K562 (cell line): Measurements from ENCODE around the gene JPT2. TPM values are rescaled to one million over a fixed set of nuclear protein-coding genes. Genes with fewer than 3 reads are reported as not detected.

Experiments
- CHD2 ChIP-seq: IDR thresholded peaks from 2 replicates; pipeline ENCODE4 v1.6.1; 2011; ENCODE audit warnings: low read depth, low read length
- DMBX1 ChIP-seq: fragments of 250-450 bp; sonication (Bioruptor Pico); IDR thresholded peaks from 2 replicates; pipeline ENCODE4 v1.8.0; 2022; ENCODE audit warnings: inconsistent platforms, mild to moderate bottlenecking, moderate library complexity, borderline replicate concordance
- FOXK2 ChIP-seq, 2 experiments: fragments of 450-650 bp; IDR thresholded peaks in 1 of 2; conservative IDR thresholded peaks in 1 of 2; 2 replicates each; pipeline ENCODE4 v1.6.1; 2016; ENCODE audit warnings: low read depth in 2 of 2, mild to moderate bottlenecking in 1 of 2
- HES1 ChIP-seq: fragments of 450-650 bp; IDR thresholded peaks from 2 replicates; pipeline ENCODE4 v1.6.1; 2016; ENCODE audit warnings: low read depth, mild to moderate bottlenecking, moderate library complexity
- IRF9 ChIP-seq: fragments of 450-650 bp; IDR thresholded peaks from 2 replicates; pipeline ENCODE4 v1.6.1; 2016; ENCODE audit warnings: missing biosample characterization, missing genetic modification characterization
- MBD1 ChIP-seq: fragments of 250-450 bp; sonication (Bioruptor Pico); IDR thresholded peaks from 2 replicates; pipeline ENCODE4 v1.8.0; 2022; ENCODE audit warnings: inconsistent platforms
- MTA2 ChIP-seq: fragments of 450-650 bp; IDR thresholded peaks from 2 replicates; pipeline ENCODE4 v1.6.1; 2016; ENCODE audit warnings: low read depth
- MTA3 ChIP-seq: fragments of 450-650 bp; formaldehyde crosslinking; IDR thresholded peaks from 2 replicates; pipeline ENCODE4 v1.6.1; 2017; ENCODE audit warnings: mild to moderate bottlenecking, borderline replicate concordance
- MTF1 ChIP-seq: fragments of 250-450 bp; sonication (Bioruptor Pico); IDR thresholded peaks from 2 replicates; pipeline ENCODE4 v1.9.0; 2021; ENCODE audit warnings: moderate library complexity, mild to moderate bottlenecking, inconsistent platforms, borderline replicate concordance
- MXI1 ChIP-seq: IDR thresholded peaks from 2 replicates; pipeline ENCODE4 v1.6.1; 2011; ENCODE audit warnings: low read depth, mild to moderate bottlenecking, improper control_type of control experiment, low read length
- TCF7 ChIP-seq: sonication (generic); IDR thresholded peaks from 2 replicates; pipeline ENCODE4 v1.6.1; 2016; ENCODE audit warnings: antibody characterized with exemption, borderline replicate concordance
- THAP12 ChIP-seq: fragments of 250-450 bp; sonication (Bioruptor Pico); IDR thresholded peaks from 2 replicates; pipeline ENCODE4 v1.9.0; 2021; ENCODE audit warnings: mild to moderate bottlenecking, inconsistent platforms
- UBTF ChIP-seq, 2 experiments: IDR thresholded peaks; 2 replicates each; pipeline ENCODE4 v1.6.1; 2012; ENCODE audit warnings: improper control_type of control experiment in 2 of 2, low read depth in 2 of 2, low read length in 2 of 2, borderline replicate concordance in 1 of 2
- ZBTB26 ChIP-seq: fragments of 450-650 bp; formaldehyde crosslinking; IDR thresholded peaks from 2 replicates; pipeline ENCODE4 v1.4.0; 2022; ENCODE audit warnings: missing genetic modification characterization
- ZBTB43 ChIP-seq: sonication (generic); formaldehyde crosslinking; IDR thresholded peaks from 2 replicates; pipeline ENCODE4 v1.8.0; 2023; ENCODE audit warnings: mild to moderate bottlenecking, missing genetic modification reagents
- ZNF766 ChIP-seq: fragments of 200-800 bp; sonication (Bioruptor generic); conservative IDR thresholded peaks from 2 replicates; pipeline ENCODE4 v1.6.1; 2016; ENCODE audit warnings: missing genetic modification characterization, missing compliant biosample characterization
- polyA plus RNA-seq, 8 experiments: library from polyadenylated mRNA; depleted of rRNA in 4 of 8; stranded (reverse) in 5 of 8; unstranded in 3 of 8; fragments of >200 nt; fragmentation: Nextera tagmentation in 2 of 8; fragmentation: Illumina TruSeq in 1 of 8; extraction: Ambion mirVana in 2 of 8; extraction: Trizol in 1 of 8; gene quantifications; 2 replicates each; pipeline versions ENCODE4 v1.2.1 to v1.2.3, GENCODE V29; 2011 to 2014; ENCODE audit warnings: inconsistent platforms in 1 of 8, missing spikeins in 1 of 8
- total RNA-seq, 7 experiments: library from RNA; depleted of rRNA in 6 of 7; stranded (reverse); fragments of >200 nt in 6 of 7; fragmentation: Illumina TruSeq in 2 of 7; extraction: Trizol in 2 of 7; gene quantifications; 2 replicates each; pipeline versions ENCODE4 v1.2.1 to v1.2.3, GENCODE V29; 2011 to 2021; ENCODE audit warnings: low replicate concordance in 1 of 7

The JPT2 gene
- total and polyA plus RNA-seq, 9 of the 15 experiments (the other 6 are each of a cell fraction or from before 2014, with no cell fraction given): 25.5 to 133 (median 106) TPM

GRCh38 chr16:1707193-1707790, 29.2 kb downstream of the JPT2 start (continued):
- TF ChIP-seq IRF9 (tag) (no peak), UBTF (IDR thresholded peaks at IDR 0.05; ENCODE audit: borderline replicate concordance in 1 of 2, low read depth in 2 of 2, low read length in 2 of 2) (0 out of 4 replicates have a peak, but pooled peaks of 1 of the 2 experiments have one; percentile 46), CHD2 (no peak), MTF1 (CRISPR knock-in tag) (no peak), MBD1 (CRISPR knock-in tag) (no peak), ZBTB43 (CRISPR knock-in tag) (no peak), TCF7 (no peak), ZBTB26 (CRISPR knock-in tag) (no peak), MTA2 (no peak), MXI1 (no peak), DMBX1 (CRISPR knock-in tag) (no peak), MTA3 (no peak), THAP12 (CRISPR knock-in tag) (no peak), HES1 (no peak), ZNF766 (CRISPR knock-in tag) (no peak), FOXK2 (conservative IDR thresholded peaks at IDR 0.05 in 1 of 2, IDR thresholded peaks at IDR 0.05 in 1 of 2; ENCODE audit: low read depth in 2 of 2) (peak; percentile 72 to 73)
